ENCODE data around the gene LRP1B. TPM values are rescaled to one million over a fixed set of nuclear protein-coding genes. Genes with fewer than 3 reads are reported as not detected.

LRP1B gene
- total RNA-seq, 2 donors from 2014 or later: 0.79 to 1.8 TPM

- WGBS, 2 experiments (ENCODE audit: insufficient coverage in 1 of 2, insufficient read length in 1 of 2): 89 to 94% methylated on average over 5 to 7 of the region's 7 CpGs
Measured at GRCh38 chr2:141810148-141810547, 320.7 kb downstream of the LRP1B start.

GRCh38 chr2:141806090-141806489 lies 324.7 kb downstream of the LRP1B start:
- H3K27ac ChIP-seq (ENCODE audit: low read depth, low read length): no peak overlapping the region
- no peak for DNase-seq
- H3K27ac Mint-ChIP-seq: no peak overlapping the region
- no peaks in the 10 kb centered on the region for H3K4me1 ChIP-seq (ENCODE audit: control insufficient read depth, insufficient read depth, low read length)
- H3K27me3 Mint-ChIP-seq (ENCODE audit: insufficient read depth): no peaks in the 10 kb centered on the region
- no peaks in the 10 kb centered on the region for H3K27me3 ChIP-seq (ENCODE audit: control insufficient read depth, insufficient read depth, low read length, poor library complexity, severe bottlenecking)
- H3K36me3 ChIP-seq (ENCODE audit: control insufficient read depth, insufficient read depth, low read length): no peaks in the 10 kb centered on the region
- no peak overlapping the region for H3K4me3 ChIP-seq (ENCODE audit: low read length)
- no peak for TF ChIP-seq CTCF (conservative IDR thresholded peaks at IDR 0.05)
- peaks cover 3% of the 10 kb centered on the region for H3K4me1 Mint-ChIP-seq
- no peaks in the 10 kb centered on the region for H3K36me3 Mint-ChIP-seq (ENCODE audit: low read depth)
- WGBS, 2 experiments (ENCODE audit: insufficient coverage in 1 of 2, insufficient read length in 1 of 2): 94% methylated on average over 1 of the region's 1 CpG; no CpG with 5 or more reads in 1 of the 2 experiments
- H3K9ac ChIP-seq (ENCODE audit: extremely low read depth, low read length, poor library complexity, severe bottlenecking): no peak overlapping the region
- no peaks in the 10 kb centered on the region for H3K9me3 Mint-ChIP-seq
- H3K9me3 ChIP-seq (ENCODE audit: control insufficient read depth, low read length): no peaks in the 10 kb centered on the region
- H3K4me3 Mint-ChIP-seq: no peak overlapping the region

More at GRCh38 chr2:141810148-141810547, 320.7 kb downstream of the LRP1B start:
- H3K36me3 ChIP-seq (ENCODE audit: control insufficient read depth, insufficient read depth, low read length): no peaks in the 10 kb centered on the region
- no peak for DNase-seq
- peaks cover 2% of the 10 kb centered on the region for H3K36me3 Mint-ChIP-seq (ENCODE audit: low read depth)
- H3K4me3 ChIP-seq (ENCODE audit: low read length): no peak overlapping the region
- no peaks in the 10 kb centered on the region for H3K27me3 Mint-ChIP-seq (ENCODE audit: insufficient read depth)
- H3K27ac ChIP-seq (ENCODE audit: low read depth, low read length): no peak overlapping the region
- H3K4me3 Mint-ChIP-seq: no peak overlapping the region
- TF ChIP-seq CTCF (conservative IDR thresholded peaks at IDR 0.05): no peak
- H3K4me1 ChIP-seq (ENCODE audit: control insufficient read depth, insufficient read depth, low read length): no peaks in the 10 kb centered on the region
- no peaks in the 10 kb centered on the region for H3K4me1 Mint-ChIP-seq
- H3K9ac ChIP-seq (ENCODE audit: extremely low read depth, low read length, poor library complexity, severe bottlenecking): no peak overlapping the region
- no peak overlapping the region for H3K27ac Mint-ChIP-seq
- H3K9me3 Mint-ChIP-seq: peaks cover 14% of the 10 kb centered on the region
- peaks cover 16% of the 10 kb centered on the region for H3K9me3 ChIP-seq (ENCODE audit: control insufficient read depth, low read length)
- H3K27me3 ChIP-seq (ENCODE audit: control insufficient read depth, insufficient read depth, low read length, poor library complexity, severe bottlenecking): no peaks in the 10 kb centered on the region

GRCh38 chr2:141805302-141805701 lies 325.5 kb downstream of the LRP1B start:
- no peak for TF ChIP-seq CTCF (conservative IDR thresholded peaks at IDR 0.05)
- Mint-ChIP-seq H3K36me3 (ENCODE audit: low read depth) (no peaks in the 10 kb centered on the region), H3K9me3 (no peaks in the 10 kb centered on the region), H3K4me1 (peaks cover 4% of the 10 kb centered on the region), H3K27ac (no peak overlapping the region), H3K4me3 (no peak overlapping the region), H3K27me3 (ENCODE audit: insufficient read depth) (no peaks in the 10 kb centered on the region)
- no peaks in the 10 kb centered on the region for H3K9me3 ChIP-seq (ENCODE audit: control insufficient read depth, low read length)
- no peaks in the 10 kb centered on the region for H3K4me1 ChIP-seq (ENCODE audit: control insufficient read depth, insufficient read depth, low read length)
- H3K27me3 ChIP-seq (ENCODE audit: control insufficient read depth, insufficient read depth, low read length, poor library complexity, severe bottlenecking): no peaks in the 10 kb centered on the region
- 92 to 93% methylated on average over 3 of the region's 3 CpGs for WGBS, 2 experiments (ENCODE audit: insufficient coverage in 1 of 2, insufficient read length in 1 of 2)
- H3K4me3 ChIP-seq (ENCODE audit: low read length): no peak overlapping the region
- H3K9ac ChIP-seq (ENCODE audit: extremely low read depth, low read length, poor library complexity, severe bottlenecking): no peak overlapping the region
- H3K36me3 ChIP-seq (ENCODE audit: control insufficient read depth, insufficient read depth, low read length): no peaks in the 10 kb centered on the region
- no peak overlapping the region for H3K27ac ChIP-seq (ENCODE audit: low read depth, low read length)
- DNase-seq: no peak
